SIG-M5 (cell line): ENCODE measurements around the gene STIP1.
"Not testable (repeated sequence)": the region's sequence is repeated elsewhere in the genome, so short reads cannot be mapped to it uniquely, and the experiment has no call there.

Experiments
- DNase-seq: peaks from one replicate; lab custom pipeline; 2025; lab: John Stamatoyannopoulos, UW

Gene STIP1

GRCh38 chr11:64238076-64238475 lies 52.1 kb downstream of the STIP1 start:
- no peak for DNase-seq

DNA sequence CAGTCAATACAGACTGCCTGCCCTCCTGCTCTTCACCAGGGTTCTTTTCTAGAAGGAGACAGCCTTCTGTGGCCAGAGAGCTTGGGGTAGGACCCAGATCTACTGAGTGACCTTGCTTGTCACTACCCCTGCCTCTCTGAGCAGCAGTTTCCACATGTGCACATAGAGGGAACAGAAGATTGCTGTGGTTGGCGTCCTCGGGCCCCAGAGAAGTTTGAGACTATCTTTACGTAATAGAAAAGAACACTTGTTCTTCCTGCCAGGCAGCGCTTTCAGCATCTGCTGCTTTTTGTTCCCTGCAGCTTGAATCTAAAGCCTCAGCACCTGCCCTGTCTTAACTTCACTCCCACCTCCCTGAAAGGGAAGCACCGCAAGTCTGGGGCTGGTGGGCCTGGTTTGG lies 53.0 kb downstream of the STIP1 start:
- DNase-seq, result no peak

DNA sequence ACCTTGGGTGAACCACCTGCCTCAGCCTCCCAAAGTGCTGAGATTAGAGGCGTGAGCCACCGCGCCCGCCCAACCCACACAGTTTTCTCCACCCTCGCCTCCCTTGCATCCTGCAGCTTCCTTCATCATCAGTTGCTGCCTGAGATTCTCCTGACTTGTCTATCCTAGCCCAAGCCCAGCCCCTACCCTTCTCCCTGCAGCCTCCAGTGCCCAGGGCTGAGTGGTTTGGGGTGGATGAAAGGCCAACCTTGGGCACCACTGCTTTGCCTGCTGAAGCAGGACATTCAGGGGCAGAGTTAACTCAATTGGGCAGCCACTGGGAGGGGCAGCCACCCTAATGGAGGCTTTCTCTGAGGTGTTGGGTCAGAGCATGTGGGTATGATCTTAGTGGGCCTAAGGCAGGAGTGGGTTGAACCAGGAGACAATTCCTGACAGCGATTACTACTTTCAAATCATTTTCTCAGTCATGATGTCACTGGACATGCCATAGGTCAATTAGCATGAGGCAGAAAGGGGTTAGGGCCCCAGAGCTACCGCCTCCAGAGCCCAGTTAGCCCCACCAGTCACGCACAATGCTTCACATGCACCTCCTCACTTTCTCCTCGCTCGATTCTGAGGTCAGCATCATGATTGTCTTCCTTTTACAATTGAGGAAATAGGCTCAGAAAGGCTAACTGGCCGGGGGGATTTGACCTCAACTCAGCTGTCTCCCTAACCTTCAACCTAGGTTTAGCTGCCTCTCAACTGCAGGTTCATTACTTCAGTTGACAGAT lies 53.9 kb downstream of the STIP1 start:
- peak; percentile 22 for DNase-seq

DNA sequence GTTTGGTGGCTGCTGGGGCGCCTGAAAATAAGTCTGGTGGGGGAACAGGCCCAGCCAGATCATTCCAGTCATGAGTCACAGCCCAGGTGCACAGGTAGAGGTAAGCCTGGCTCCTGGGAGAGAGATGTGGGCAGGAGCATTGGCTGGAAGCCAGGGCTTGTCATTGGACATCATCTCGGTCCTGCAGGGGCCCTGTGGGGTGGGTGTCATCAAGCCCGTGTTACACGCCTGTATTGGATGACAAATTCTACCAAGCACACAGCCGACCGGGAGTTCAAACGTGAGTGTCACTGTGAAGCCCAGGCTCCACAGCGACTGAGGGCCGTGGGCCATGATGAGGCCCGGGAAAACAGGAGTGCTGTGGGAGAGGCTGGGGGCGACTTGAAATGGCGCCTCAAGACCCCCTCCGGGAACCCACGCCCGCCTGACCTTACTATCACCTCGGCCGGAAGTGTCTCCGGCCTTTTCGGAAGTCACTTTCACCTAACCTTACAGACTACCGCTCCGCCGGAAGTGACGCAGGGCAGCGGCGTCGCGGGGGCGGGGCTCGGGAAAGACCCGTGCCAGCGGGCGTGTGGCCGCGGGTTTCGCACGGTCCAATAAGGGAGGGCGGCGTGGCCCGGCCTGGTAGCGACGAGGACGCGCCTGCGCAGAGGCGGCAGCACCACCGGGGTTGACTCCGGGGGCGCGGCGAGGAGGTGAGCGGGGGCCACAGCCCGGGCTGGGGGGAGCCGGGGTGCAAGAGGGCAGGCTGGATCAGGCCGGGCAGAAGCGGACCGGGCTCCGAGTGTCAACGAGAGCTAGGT lies 54.7 kb downstream of the STIP1 start, which contains the start of gene FKBP2:
Gene FKBP2, plus strand, starts transcription at position 661 of the 806 bp plus-strand sequence. CDS start 1,293 bp downstream, outside the sequence.
- peak; percentile 44 for DNase-seq

- no peak for DNase-seq
These were observed 55.2 kb downstream of the STIP1 start for GRCh38 chr11:64241241-64241490.

GRCh38 chr11:64241491-64242374 lies 55.8 kb downstream of the STIP1 start:
- peak; percentile 59 for DNase-seq

GRCh38 chr11:64243236-64243854 lies 57.4 kb downstream of the STIP1 start:
- no peak for DNase-seq

DNA sequence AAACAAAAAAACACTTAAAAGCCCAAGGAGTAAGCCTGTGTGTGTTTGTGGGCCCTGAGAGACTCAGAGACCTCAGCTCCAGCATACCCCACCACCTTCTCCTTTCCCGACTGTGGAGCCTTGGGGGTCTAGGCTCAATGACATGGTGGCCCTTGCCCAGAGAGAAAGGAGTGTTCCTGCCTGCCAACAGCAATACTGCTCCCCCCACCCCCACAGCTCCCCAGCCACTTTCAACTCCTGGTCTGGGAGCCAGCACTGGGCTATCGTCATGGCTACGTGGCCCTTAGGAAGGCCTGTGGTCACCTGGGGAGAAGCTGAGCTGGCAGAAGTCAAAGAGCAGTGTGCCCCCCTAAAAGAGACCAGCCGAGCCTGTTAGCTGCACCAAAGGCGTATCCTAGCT lies 58.1 kb downstream of the STIP1 start:
- no peak for DNase-seq

DNA sequence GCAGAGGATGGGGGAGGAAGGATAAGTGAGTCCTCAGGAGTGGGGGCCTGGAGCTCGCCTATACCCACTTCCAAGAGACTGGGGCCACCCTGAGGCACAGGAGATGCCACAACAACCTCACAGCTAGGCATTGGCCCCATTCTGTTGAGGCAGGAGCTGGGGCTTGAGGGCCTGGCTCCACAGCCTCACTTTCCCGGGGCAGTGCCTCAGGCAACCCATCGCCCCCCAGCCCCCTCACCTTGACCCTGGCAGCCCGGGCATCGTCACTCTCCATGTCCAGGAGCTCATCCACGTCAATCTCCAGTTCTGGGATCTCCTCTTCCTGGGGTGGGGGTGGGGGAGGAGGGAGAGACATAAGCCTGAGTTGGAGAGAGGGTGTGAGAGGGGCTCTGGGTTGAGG lies 59.0 kb downstream of the STIP1 start:
- no peak for DNase-seq

DNA sequence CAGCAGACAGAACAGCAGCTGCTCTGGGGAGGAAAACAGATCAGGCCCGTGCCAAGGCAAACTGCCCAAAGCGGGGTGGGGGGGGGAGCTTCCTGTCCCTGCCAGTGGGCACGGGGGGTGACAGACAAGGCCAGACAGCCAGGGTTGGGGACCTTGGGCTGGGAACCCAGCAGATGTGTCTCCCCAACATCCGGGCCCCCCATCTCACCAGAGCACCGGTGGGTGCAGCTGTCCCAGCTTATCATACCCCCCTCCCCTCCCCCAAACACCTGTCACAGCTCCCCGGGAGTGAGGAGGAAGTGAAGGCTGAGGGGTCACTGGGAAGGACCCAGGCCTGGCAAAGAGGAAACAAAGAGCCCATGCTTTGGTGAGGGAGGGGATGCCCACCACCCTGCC lies 59.4 kb downstream of the STIP1 start:
- no peak for DNase-seq

DNA sequence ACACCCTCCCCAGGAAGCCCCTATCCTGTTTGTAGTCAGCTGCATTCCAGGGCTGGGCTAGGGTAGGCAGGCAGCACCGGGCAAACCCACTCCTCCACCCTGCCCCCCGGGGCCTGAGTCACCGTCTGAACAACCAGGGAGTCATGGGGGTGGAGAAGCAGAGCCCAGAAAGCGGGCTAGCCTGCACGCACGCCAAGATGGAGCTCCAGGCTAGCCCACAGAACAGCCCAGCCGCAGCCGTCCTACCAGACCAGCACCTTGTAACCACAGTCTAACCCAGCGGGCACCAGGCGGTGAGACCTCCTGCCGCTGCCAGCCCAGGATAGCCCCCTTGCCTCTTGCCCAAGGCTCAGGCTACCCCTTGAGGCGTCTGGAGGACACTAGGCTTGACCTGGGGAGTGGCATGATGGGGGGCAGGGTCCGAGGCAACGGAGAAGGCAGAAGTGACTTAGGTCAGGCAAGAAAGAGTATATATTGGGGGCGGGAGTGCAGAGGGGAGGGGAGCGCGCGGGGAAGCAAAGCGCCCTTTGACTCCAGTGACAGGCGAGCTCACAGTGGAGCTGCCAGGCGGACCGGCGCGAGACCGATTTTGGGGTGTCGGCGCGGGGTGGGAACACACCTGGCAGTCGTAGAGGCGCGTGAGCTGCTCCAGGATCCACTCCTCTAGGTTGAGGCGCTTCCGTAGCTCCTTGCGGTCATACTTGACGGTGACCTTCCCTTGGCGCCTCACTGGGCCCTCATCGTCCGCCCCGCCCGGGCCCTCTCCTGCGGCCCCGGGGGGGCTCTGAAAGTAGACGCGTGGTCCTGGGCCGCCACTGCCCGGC lies 60.0 kb downstream of the STIP1 start:
- no peak for DNase-seq

DNA sequence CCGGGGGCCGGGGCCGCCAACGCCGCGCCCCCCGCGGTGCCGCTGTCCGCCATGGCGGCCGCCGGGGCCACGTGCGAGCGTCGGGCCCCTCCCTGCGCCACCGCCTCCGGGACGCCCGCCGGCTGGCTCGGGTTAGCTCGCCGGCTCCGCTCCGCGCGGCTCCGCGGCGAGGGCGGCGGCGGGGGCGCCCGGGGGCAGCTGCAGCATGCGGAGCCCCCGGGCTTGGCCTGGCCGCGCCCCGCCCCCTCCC lies 60.6 kb downstream of the STIP1 start:
- not testable (repeated sequence) for DNase-seq

DNA sequence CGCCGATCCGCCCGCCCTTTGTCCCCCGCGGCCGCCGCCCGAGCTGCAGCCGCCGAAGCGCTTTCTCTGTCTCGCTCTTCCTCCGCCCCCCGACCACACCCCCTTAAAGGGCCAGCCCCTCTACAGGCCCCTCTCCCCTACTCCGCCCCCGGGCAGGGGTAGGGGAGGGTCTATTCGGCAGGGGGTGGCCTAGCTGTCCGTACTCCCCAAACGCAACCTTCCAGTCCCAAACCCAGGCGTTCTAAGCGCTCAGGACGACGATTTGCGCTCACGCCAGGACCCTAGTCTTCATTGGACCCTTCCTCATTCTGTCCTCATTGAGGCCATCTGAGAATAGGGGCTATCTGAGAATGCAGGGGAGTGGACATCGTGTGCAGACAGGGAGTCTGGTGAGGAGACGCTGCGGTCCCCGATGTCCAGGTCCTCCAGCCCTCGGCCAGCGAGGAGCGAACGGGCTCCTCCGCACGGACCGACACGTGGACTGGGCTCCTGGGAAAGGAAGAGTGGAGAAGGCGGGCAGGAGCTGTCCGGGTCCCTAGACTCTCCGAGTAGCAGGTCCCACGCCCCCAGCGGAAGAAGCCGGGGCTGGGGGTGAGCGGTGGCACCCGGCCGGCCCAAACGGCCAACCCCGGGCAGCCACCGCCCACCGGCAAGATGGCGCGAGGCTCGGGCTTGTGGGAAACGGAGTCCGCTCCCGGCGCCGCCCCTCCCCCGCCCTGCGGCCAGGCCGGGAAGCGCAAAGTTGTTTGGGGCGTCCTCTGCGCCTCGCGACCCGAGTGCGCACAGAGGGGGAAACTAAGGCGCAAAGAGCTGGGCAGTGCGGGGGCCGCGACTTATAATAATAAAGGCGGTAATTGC lies 61.1 kb downstream of the STIP1 start, which contains the start of gene PPP1R14B:
Gene PPP1R14B, minus strand, starts transcription at position 73 of the 858 bp plus-strand sequence. CDS start 270 bp downstream, outside the sequence.
- DNase-seq, result peak; percentile 23

DNA sequence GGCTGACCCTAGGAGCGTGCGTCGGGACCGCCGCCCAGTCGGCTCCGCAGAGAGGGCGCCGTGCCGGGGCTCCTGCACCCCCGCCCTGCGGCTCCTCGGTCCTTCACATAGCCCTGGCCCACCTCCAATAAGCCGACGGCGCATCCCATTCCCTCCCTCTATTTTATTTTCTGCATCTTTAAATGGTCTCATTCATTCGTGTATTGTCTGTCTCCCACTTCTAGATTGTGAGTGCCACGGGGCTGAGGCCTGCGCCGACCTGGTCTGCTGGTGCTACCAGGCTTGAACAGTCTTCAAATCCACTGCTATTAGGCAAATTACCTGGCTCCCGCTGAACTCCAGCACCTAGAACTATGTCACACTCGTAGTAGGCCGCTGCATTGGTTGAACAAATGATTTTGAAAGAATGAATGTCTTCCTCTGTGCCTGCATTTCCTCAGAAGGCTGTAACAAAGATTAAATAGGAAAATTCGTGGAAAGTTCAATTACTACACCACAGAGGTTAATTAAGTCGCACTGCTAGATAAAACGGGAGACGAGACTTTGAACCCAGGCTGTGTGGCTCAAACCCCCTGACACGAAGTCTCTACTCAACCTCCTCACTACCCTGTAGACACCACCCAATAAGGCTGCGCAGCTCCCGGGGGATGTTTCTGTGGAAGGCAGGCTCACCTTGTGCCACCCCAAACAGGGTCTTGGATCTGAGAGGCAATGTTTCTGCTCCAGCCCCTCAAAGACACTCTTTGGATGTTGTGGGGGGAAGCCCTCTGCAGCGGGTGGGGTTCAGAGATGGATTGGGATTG lies 62.0 kb downstream of the STIP1 start:
- DNase-seq, result no peak

DNA sequence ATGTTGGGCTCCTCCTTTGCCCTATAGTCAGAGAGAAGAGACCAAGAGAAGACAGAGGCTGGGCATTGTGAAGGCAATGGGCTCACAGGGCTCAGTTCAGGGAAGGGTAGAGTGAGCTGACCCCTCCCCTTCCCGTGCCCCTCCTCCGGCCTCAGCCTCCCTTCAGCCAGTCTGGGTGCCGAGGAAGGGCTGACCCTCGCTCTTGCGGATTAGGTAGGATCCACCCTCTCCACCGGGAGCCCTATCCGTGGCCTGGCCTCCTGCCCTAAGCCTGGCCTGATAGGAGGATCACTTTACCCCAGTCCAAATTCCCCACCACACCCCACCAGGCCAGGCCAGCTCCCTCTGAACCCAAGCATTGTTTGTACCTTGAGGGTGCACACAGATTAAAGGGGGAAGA lies 62.6 kb downstream of the STIP1 start:
- no peak for DNase-seq

GRCh38 chr11:64249038-64249437 lies 63.1 kb downstream of the STIP1 start:
- DNase-seq, result no peak

- no peak for DNase-seq
These were observed 63.8 kb downstream of the STIP1 start for GRCh38 chr11:64249563-64250414.

DNA sequence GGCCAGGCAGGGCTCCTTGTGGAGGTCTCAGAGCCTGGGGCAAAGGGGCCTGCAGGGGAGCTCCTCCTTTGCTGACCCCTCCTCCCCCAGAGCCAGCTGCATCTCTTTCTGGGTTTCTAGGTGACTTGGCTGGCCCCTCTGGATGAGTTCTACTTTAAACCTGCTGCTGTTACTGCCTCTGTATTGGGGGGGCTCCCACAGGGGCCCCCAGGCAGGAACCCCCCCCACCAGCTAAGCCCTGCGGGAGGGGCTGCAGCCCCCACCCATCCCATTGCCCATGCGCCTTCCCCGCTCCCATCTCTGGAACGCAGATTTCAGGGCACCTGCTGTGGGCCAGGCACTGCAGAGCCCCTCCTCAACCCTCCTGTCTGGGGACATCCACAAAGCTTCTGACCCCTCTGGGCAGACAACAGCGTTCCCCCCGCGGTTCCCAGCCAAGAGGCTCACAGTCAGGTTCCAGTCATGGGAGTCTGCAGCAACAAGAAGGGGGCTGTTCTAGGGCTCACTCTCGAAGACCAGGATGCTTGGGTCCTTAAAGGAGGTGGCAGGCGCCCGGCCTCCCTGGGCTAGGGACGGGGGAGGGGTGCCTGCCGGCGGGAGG lies 64.5 kb downstream of the STIP1 start:
- DNase-seq, result no peak
